Esophagus squamous epithelium (tissue), 5 donors: ENCODE data around the gene SIL1. TPM values are rescaled to one million over a fixed set of nuclear protein-coding genes. Genes with fewer than 3 reads are reported as not detected.

ENCODE experiments used
- DNase-seq: peaks from one replicate; lab custom pipeline; 2025; lab: John Stamatoyannopoulos, UW
- H3K27ac ChIP-seq, 4 donors: fragments of 200-600 bp; sonication (generic); one replicate each; pipeline ENCODE4 v1.5.1; 2016 to 2019; ENCODE audit warnings: mild to moderate bottlenecking in 1 of 4
- H3K27me3 ChIP-seq, 4 donors: fragments of 200-600 bp; sonication (generic); 1 replicate in 3 of 4; 2 replicates in 1 of 4; pipeline versions ENCODE4 v1.5.1 to v1.6.0; 2017 to 2021; ENCODE audit warnings: antibody characterized with exemption in 1 of 4
- H3K36me3 ChIP-seq, 3 donors: fragments of 200-600 bp; sonication (generic); one replicate each; pipeline ENCODE4 v1.5.1; 2016 to 2019
- H3K4me1 ChIP-seq, 3 donors: fragments of 200-600 bp; sonication (generic); one replicate each; pipeline ENCODE4 v1.5.1; 2017 to 2019
- H3K4me3 ChIP-seq, 4 donors: fragments of 200-600 bp; sonication (generic); 1 replicate in 3 of 4; 2 replicates in 1 of 4; pipeline ENCODE4 v1.5.1; 2016 to 2019; ENCODE audit warnings: mild to moderate bottlenecking in 2 of 4, moderate library complexity in 1 of 4
- H3K9me3 ChIP-seq, 3 donors: fragments of 200-600 bp; sonication (generic); one replicate each; pipeline ENCODE4 v1.5.1; 2016 to 2019
- POLR2A ChIP-seq, 4 donors: fragments of 450-650 bp; IDR thresholded peaks; one replicate each; pipeline ENCODE4 v1.6.1; 2017; ENCODE audit warnings: antibody characterized with exemption in 4 of 4, mild to moderate bottlenecking in 4 of 4, moderate library complexity in 3 of 4
- WGBS, 2 donors: methylation state at CpG; one replicate each; pipeline ENCODE4 v1.1.5; 2018; 5-methylcytosine and 5-hydroxymethylcytosine counted together
- intact Hi-C: fragments of 100-400 bp; cut with DNase I; formaldehyde crosslinking; loops from one replicate; pipeline ENCODE4 v1.15.0; 2022
- total RNA-seq, 4 donors: library from RNA; depleted of rRNA; stranded (reverse); fragments of >200 nt; gene quantifications; one replicate each; pipeline ENCODE4 v1.1.0, GENCODE V29; 2016
- TF ChIP-seq, protein P1 (sequence below), 6 experiments: fragments of 450-650 bp in 4 of 6; fragments of 200-600 bp in 2 of 6; sonication (generic) in 2 of 6; IDR thresholded peaks; one replicate each; pipeline ENCODE4 v1.5.1; 2016 to 2019; ENCODE audit warnings: antibody characterized with exemption in 6 of 6, mild to moderate bottlenecking in 4 of 6, moderate library complexity in 4 of 6
- donor health status: DM: yes; HTN: yes; CAD: no.

The SIL1 gene
- total RNA-seq, 4 donors from 2014 or later = 18.0 to 34.6 (median 18.3) TPM

DNA sequence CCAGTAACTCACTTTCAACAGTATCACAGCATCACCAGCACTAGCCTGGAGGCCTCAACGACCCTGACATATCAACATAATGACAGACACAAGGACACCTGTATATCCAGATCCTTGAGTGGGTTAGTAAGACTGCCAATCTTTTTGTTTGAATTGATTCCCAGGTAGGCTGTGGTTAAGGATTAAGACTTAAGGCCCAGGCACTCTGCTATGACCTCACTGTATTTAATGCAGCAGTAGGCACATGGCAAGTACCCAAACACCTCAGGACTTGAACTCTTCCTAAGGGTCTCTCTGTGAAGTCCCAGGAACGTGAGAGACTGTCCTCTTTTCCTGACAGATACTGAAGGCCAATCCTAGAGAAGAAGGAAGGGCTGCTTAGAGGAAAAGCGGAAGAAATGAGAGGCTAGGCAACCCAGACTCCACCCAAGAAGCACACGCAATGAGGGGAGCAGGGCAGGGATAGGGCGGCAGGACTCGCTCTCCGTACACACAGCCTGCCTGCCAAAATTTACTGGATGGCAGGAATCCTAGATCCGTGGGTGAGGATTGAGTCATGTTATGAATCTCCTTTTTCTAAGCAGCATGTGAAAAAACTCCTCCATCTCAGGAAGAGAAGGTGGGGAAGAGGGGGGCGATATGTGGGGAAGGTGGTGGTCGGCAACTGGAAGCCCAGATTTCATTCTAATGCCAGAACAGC is 93.4 kb downstream of the SIL1 start:
- TF ChIP-seq POLR2A (IDR thresholded peaks at IDR 0.05) = no peak
- TF ChIP-seq, protein P1, sequence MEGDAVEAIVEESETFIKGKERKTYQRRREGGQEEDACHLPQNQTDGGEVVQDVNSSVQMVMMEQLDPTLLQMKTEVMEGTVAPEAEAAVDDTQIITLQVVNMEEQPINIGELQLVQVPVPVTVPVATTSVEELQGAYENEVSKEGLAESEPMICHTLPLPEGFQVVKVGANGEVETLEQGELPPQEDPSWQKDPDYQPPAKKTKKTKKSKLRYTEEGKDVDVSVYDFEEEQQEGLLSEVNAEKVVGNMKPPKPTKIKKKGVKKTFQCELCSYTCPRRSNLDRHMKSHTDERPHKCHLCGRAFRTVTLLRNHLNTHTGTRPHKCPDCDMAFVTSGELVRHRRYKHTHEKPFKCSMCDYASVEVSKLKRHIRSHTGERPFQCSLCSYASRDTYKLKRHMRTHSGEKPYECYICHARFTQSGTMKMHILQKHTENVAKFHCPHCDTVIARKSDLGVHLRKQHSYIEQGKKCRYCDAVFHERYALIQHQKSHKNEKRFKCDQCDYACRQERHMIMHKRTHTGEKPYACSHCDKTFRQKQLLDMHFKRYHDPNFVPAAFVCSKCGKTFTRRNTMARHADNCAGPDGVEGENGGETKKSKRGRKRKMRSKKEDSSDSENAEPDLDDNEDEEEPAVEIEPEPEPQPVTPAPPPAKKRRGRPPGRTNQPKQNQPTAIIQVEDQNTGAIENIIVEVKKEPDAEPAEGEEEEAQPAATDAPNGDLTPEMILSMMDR (IDR thresholded peaks at IDR 0.05) = no peak
- no peaks in the 10 kb centered on the region for H3K36me3 ChIP-seq
- H3K27me3 ChIP-seq = no peaks in the 10 kb centered on the region
- H3K4me1 ChIP-seq = peaks cover 0 to 54% (median 21%) of the 10 kb centered on the region in 3 donors
- H3K9me3 ChIP-seq = no peaks in the 10 kb centered on the region
- H3K4me3 ChIP-seq = peak overlapping the region in 2 of 4 donors; percentile 3 to 14
- intact Hi-C loops = no loop called here
- DNase-seq = no peak
- WGBS, 2 donors = 33 to 41% methylated on average over 9 to 10 of the region's 10 CpGs
- H3K27ac ChIP-seq = peak overlapping the region; percentile 41 to 84 (median 80)

DNA sequence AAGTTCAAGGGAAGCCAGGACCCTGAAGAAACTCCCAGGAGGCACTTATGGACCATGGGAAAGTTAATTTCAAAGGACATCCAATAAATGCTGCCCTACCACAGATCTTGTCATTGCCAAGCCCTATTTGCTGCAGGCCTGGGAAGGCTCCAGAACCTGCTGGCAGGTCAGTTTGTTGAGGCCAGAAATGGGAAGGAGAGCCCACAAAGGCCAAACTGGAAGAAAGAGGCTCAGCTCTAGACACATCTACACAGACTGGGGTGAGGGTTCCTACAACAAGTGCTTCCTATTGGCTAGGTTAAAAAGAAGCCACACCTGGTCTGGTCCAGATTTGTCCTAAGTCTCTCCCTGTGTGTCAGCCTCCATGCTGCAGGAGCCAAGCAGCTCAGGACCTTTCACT is 94.4 kb downstream of the SIL1 start:
- Histone ChIP-seq H3K27me3 (no peaks in the 10 kb centered on the region), H3K9me3 (no peaks in the 10 kb centered on the region), H3K27ac (peak overlapping the region in 3 of 4 donors; percentile 80 to 84 (median 81)), H3K4me1 (peaks cover 0 to 48% (median 21%) of the 10 kb centered on the region in 3 donors), H3K36me3 (no peaks in the 10 kb centered on the region), H3K4me3 (no peak overlapping the region)
- intact Hi-C loops = no loop called here
- no peak for DNase-seq
- TF ChIP-seq, protein P1 (IDR thresholded peaks at IDR 0.05) = no peak
- no peak for TF ChIP-seq POLR2A (IDR thresholded peaks at IDR 0.05)

DNA sequence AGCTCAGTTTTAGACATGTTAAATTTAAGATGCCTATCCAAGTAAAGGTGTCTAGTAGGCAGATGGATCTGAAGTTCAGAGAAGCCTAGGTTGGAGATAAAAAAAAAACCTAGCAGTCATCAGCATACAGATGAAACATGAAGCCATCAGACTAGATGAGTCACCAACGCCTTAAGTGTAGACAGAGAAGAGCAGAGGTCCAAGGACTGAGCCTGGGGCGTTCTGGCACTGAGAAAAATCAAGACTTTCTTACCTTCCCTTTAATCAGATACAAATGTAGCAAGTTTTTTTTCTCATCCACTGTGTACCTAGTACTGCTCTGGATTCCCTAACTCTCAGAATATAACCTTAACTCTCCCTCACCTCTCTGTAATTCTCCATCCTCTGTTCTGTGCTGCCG is 97.3 kb downstream of the SIL1 start:
- no peaks in the 10 kb centered on the region for H3K9me3 ChIP-seq
- no peak overlapping the region for H3K4me3 ChIP-seq
- WGBS, 2 donors = 52 to 67% methylated on average over 3 of the region's 3 CpGs
- no peak overlapping the region for H3K27ac ChIP-seq
- no peaks in the 10 kb centered on the region for H3K36me3 ChIP-seq
- H3K27me3 ChIP-seq = no peaks in the 10 kb centered on the region
- no peak for DNase-seq
- TF ChIP-seq POLR2A (IDR thresholded peaks at IDR 0.05) = no peak
- TF ChIP-seq, protein P1 (IDR thresholded peaks at IDR 0.05) = no peak
- H3K4me1 ChIP-seq = peaks cover 0 to 29% (median 16%) of the 10 kb centered on the region in 3 donors
- intact Hi-C loops = no loop called here

DNA sequence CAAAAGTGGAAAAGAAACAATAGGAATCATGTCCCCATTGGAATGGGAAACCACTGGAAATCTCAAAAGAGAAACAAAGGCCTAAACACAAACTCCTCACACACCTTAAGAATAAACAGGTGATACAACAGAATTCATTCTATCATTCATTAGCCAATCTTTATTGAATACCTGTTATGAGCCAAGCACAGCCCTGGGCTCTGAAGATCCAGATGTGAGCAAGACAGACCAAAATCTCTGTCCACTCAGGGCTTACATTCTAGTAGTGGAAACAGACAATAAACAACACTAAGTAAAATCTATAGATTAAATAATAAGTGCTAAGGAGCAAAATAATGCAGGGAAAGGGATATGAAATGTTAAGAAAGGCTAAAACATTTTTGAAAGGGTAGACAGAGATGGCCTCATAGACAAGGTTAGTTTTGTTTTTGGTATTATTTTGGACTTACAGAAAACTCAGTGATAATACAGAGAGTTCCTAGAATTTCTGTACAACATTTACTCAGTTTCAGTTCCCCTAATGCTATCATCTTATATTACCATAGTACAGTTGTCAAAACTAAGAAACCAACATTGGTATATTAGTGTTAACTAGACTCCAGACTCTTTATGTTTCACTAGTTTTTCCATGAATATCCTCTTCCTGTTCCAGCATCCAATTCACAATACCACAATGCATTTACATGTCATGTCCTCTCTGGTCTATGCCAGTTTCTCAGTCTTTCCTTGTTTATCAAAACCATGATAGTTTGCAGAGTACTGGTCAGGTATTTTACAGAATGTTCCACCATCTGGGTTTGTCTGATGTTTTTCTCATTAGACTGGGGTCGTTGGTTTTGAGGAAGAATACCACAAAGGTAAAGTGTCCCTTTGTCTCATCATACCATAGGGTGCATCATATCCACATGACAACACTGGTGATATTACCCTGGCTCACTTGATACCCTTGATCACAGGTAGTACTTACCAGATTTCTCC is 103.7 kb downstream of the SIL1 start:
- H3K36me3 ChIP-seq = no peaks in the 10 kb centered on the region
- no peaks in the 10 kb centered on the region for H3K9me3 ChIP-seq
- H3K27me3 ChIP-seq = no peaks in the 10 kb centered on the region
- 25 to 53% methylated on average over 1 of the region's 1 CpG for WGBS, 2 donors
- peaks cover 0 to 6% (median 0%) of the 10 kb centered on the region in 3 donors for H3K4me1 ChIP-seq
- intact Hi-C loops = no loop called here
- H3K4me3 ChIP-seq = no peak overlapping the region
- DNase-seq = no peak
- no peak overlapping the region for H3K27ac ChIP-seq
- TF ChIP-seq POLR2A (IDR thresholded peaks at IDR 0.05) = no peak
- TF ChIP-seq, protein P1 (IDR thresholded peaks at IDR 0.05) = no peak
